ENCODE data around the gene GALNT12. TPM values are rescaled to one million over a fixed set of nuclear protein-coding genes. Genes with fewer than 3 reads are reported as not detected.

GALNT12 gene
- total and polyA plus RNA-seq, 2 experiments from 2014 or later: 14.6 to 23.6 TPM

DNA sequence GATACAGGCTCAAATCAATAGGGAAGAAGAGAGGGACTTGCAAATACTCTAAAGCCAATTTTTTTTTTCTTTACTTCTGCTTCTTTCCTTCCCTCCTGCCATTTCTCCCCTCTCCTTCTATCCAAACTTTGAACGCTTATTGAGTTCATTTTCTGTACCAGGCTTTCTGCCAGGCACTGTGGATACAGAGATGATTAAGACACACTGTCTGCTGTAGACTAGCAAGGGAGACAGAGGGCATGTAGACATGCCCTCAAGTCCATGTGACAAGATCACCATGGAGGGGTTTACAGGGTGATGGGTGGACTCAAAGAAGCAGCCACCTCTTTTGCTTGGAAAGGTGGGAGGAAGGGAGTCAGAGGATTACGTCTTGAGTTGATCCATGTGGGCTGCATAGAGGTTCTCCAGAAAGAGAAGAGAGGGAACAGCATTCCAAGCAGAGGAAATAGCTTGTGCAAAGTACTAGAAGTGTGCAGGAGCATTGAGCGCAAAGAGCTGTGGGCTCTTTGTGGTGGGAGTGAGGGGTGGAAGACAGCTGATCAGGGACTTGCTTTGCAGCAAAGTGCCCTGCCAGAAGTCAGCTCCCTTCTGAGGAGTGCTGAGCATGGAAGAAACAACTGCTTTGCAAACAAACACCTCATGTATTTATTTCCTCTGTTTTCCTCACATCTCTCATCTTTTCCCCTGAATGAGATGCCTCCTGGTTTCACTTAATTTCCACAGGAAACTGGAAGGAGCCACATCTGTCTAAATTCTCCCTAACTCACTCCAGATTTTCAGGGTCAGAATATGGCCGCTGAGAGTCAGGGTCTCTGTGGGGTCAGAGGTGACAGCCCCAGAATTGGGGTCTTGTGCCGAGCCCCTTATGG is 71.9 kb downstream of the GALNT12 start:
- Mint-ChIP-seq H3K4me3 (no peak overlapping the region), H3K9me3 (no peaks in the 10 kb centered on the region), H3K4me1 (no peaks in the 10 kb centered on the region; the same call in 2 of the 3 replicates), H3K27me3 (ENCODE audit: insufficient read depth, low read depth, poor library complexity) (peaks cover 6% of the 10 kb centered on the region), H3K36me3 (ENCODE audit: low read depth) (no peaks in the 10 kb centered on the region), H3K27ac (no peak overlapping the region)
- H2AFZ ChIP-seq: no peak overlapping the region
- H3K27me3 ChIP-seq (ENCODE audit: insufficient read depth): no peaks in the 10 kb centered on the region
- no peaks in the 10 kb centered on the region for H3F3A ChIP-seq (replicated peaks; ENCODE audit: low read depth)
- no peak for DNase-seq (ENCODE audit: low spot score)
- H3K9me2 ChIP-seq (ENCODE audit: insufficient read depth): no peaks in the 10 kb centered on the region
- no peaks in the 10 kb centered on the region for H3K4me1 ChIP-seq (ENCODE audit: insufficient read depth)
- no peaks in the 10 kb centered on the region for H3K36me3 ChIP-seq (ENCODE audit: insufficient read depth)
- TF ChIP-seq CREB1 (CRISPR knock-in tag; IDR thresholded peaks at IDR 0.05; ENCODE audit: low read depth) (no peak), EZH2 (IDR thresholded peaks at IDR 0.05; ENCODE audit: low read depth, unreplicated experiment) (no peak), REST (IDR thresholded peaks at IDR 0.05; ENCODE audit: unreplicated experiment) (no peak), ZNF331 (CRISPR knock-in tag; IDR thresholded peaks at IDR 0.05; ENCODE audit: low read depth) (no peak), JUNB (IDR thresholded peaks at IDR 0.05; ENCODE audit: unreplicated experiment) (no peak), EZH2phosphoT487 (IDR thresholded peaks at IDR 0.05; ENCODE audit: unreplicated experiment) (no peak), ZNF462 (CRISPR knock-in tag; IDR thresholded peaks at IDR 0.05) (no peak), NANOG (IDR thresholded peaks at IDR 0.05; ENCODE audit: borderline replicate concordance) (no peak), STAT1 (IDR thresholded peaks at IDR 0.05; ENCODE audit: unreplicated experiment) (no peak), ZNF114 (CRISPR knock-in tag; IDR thresholded peaks at IDR 0.05) (no peak), ETS1 (IDR thresholded peaks at IDR 0.05) (no peak)
- TF ChIP-seq, protein P1, sequence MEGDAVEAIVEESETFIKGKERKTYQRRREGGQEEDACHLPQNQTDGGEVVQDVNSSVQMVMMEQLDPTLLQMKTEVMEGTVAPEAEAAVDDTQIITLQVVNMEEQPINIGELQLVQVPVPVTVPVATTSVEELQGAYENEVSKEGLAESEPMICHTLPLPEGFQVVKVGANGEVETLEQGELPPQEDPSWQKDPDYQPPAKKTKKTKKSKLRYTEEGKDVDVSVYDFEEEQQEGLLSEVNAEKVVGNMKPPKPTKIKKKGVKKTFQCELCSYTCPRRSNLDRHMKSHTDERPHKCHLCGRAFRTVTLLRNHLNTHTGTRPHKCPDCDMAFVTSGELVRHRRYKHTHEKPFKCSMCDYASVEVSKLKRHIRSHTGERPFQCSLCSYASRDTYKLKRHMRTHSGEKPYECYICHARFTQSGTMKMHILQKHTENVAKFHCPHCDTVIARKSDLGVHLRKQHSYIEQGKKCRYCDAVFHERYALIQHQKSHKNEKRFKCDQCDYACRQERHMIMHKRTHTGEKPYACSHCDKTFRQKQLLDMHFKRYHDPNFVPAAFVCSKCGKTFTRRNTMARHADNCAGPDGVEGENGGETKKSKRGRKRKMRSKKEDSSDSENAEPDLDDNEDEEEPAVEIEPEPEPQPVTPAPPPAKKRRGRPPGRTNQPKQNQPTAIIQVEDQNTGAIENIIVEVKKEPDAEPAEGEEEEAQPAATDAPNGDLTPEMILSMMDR (conservative IDR thresholded peaks at IDR 0.05; ENCODE audit: low read depth in 2 of 2): no peak
- no peak overlapping the region for H3K4me3 ChIP-seq
- H4K20me1 ChIP-seq (replicated peaks; ENCODE audit: insufficient read depth): no peaks in the 10 kb centered on the region
- no peak for ATAC-seq
- H3K27ac ChIP-seq (ENCODE audit: low read depth): no peak overlapping the region
- H3K79me2 ChIP-seq (replicated peaks; ENCODE audit: insufficient read depth): no peaks in the 10 kb centered on the region
- no peak overlapping the region for H3K4me2 ChIP-seq
